ENCODE data around the gene NSDHL. TPM values are rescaled to one million over a fixed set of nuclear protein-coding genes. Genes with fewer than 3 reads are reported as not detected.

Gene NSDHL
- polyA plus RNA-seq, 4 donors, result 29.4 to 33.3 (median 31.5) TPM

- DNase-seq (ENCODE audit: low read depth in 4 of 4, low spot score in 3 of 4), result no peak
Measured at GRCh38 chrX:152892999-152893891, 62.4 kb downstream of the NSDHL start.

GRCh38 chrX:152893980-152894610, 63.2 kb downstream of the NSDHL start:
- no peak for DNase-seq (ENCODE audit: low read depth in 4 of 4, low spot score in 3 of 4)

- DNase-seq (ENCODE audit: low read depth in 4 of 4, low spot score in 3 of 4), result no peak
Measured at GRCh38 chrX:152895121-152895520, 64.3 kb downstream of the NSDHL start.

GRCh38 chrX:152895724-152896420, 65.0 kb downstream of the NSDHL start:
- no peak for DNase-seq (ENCODE audit: low read depth in 4 of 4, low spot score in 3 of 4)

- DNase-seq (ENCODE audit: low read depth in 4 of 4, low spot score in 3 of 4), result no peak
Measured at GRCh38 chrX:152896450-152896849, 65.6 kb downstream of the NSDHL start.

- DNase-seq (ENCODE audit: low read depth in 4 of 4, low spot score in 3 of 4), result peak in 1 of 4 donors; percentile 36
Measured at GRCh38 chrX:152897222-152898131, 66.6 kb downstream of the NSDHL start, which contains the start of gene ZNF185. ZNF185 (plus strand) TSS chrX:152898067; CDS start chrX:152914490, 16,423 bp downstream.

GRCh38 chrX:152898442-152898841, 67.6 kb downstream of the NSDHL start:
- no peak for DNase-seq (ENCODE audit: low read depth in 4 of 4, low spot score in 3 of 4)

- no peak for DNase-seq (ENCODE audit: low read depth in 4 of 4, low spot score in 3 of 4)
Measured at GRCh38 chrX:152899111-152899873, 68.4 kb downstream of the NSDHL start.

GRCh38 chrX:152899874-152900719, 69.2 kb downstream of the NSDHL start:
- DNase-seq (ENCODE audit: low read depth in 4 of 4, low spot score in 3 of 4), result no peak

- DNase-seq (ENCODE audit: low read depth in 4 of 4, low spot score in 3 of 4), result no peak
Measured at GRCh38 chrX:152900937-152901445, 70.1 kb downstream of the NSDHL start.

GRCh38 chrX:152901816-152902501, 71.1 kb downstream of the NSDHL start:
- no peak for DNase-seq (ENCODE audit: low read depth in 4 of 4, low spot score in 3 of 4)

GRCh38 chrX:152902502-152902820, 71.6 kb downstream of the NSDHL start:
- no peak for DNase-seq (ENCODE audit: low read depth in 4 of 4, low spot score in 3 of 4)

GRCh38 chrX:152903589-152903988, 72.7 kb downstream of the NSDHL start:
- DNase-seq (ENCODE audit: low read depth in 4 of 4, low spot score in 3 of 4), result no peak

GRCh38 chrX:152904151-152905080, 73.6 kb downstream of the NSDHL start:
- no peak for DNase-seq (ENCODE audit: low read depth in 4 of 4, low spot score in 3 of 4)

- no peak for DNase-seq (ENCODE audit: low read depth in 4 of 4, low spot score in 3 of 4)
Measured at GRCh38 chrX:152905081-152905420, 74.2 kb downstream of the NSDHL start.

GRCh38 chrX:152907084-152907651, 76.3 kb downstream of the NSDHL start:
- no peak for DNase-seq (ENCODE audit: low read depth in 4 of 4, low spot score in 3 of 4)

GRCh38 chrX:152908486-152908885, 77.6 kb downstream of the NSDHL start:
- no peak for DNase-seq (ENCODE audit: low read depth in 4 of 4, low spot score in 3 of 4)

Measured in right renal pelvis (tissue), 4 donors.